Adrenal gland (tissue), 5 donors: ENCODE data around the gene ZNF418.

Source experiments
- CTCF ChIP-seq, 6 experiments: fragments of 450-650 bp in 4 of 6; fragments of 200-600 bp in 2 of 6; sonication (generic) in 1 of 6; IDR thresholded peaks; 1 replicate in 5 of 6; 2 replicates in 1 of 6; pipeline versions ENCODE4 v1.5.1 to v1.8.0; 2016 to 2021; ENCODE audit warnings: antibody characterized with exemption in 6 of 6, mild to moderate bottlenecking in 2 of 6, moderate library complexity in 1 of 6
- POLR2A ChIP-seq, 2 donors: fragments of 450-650 bp; IDR thresholded peaks; one replicate each; pipeline ENCODE4 v1.6.1; 2017; ENCODE audit warnings: antibody characterized with exemption in 2 of 2, mild to moderate bottlenecking in 2 of 2, moderate library complexity in 1 of 2
- donor health status: DM: no; HTN: no; CAD: no.

DNA sequence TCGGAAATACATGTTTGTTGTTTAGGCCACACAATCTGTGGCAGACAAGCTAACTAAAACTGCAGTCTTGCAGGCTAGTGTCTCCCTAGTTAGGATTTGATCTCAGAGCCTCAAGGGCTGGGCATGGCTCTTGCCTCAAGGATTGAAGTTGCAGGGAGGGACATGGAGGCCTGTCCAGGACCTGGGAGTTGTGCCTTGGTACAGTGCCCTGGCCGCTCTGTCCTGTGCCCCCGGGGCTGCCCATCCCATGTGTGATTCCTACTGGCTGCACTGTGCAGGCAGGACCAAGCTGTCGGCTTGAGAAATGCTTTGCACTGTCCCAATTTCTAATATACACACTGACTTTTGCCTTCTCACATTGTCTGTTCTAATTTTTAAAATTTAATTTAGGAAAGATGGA, 19.8 kb upstream of the ZNF418 start:
- no peak for TF ChIP-seq CTCF (IDR thresholded peaks at IDR 0.05)
- TF ChIP-seq POLR2A (IDR thresholded peaks at IDR 0.05), result no peak
